Tibial artery (tissue), 4 donors: ENCODE results near the gene MOB3A.

Experiments
- DNase-seq, 2 donors: peaks; one replicate each; pipeline ENCODE4 v3.0.0-alpha.2; 2019
- H3K27ac ChIP-seq, 2 donors: fragments of 200-600 bp; sonication (generic) in 1 of 2; 1 replicate in 1 of 2; 2 replicates in 1 of 2; pipeline ENCODE4 v1.5.1; 2018 to 2019; ENCODE audit warnings: mild to moderate bottlenecking in 1 of 2
- H3K27me3 ChIP-seq, 2 donors: fragments of 200-600 bp; sonication (generic) in 1 of 2; one replicate each; pipeline versions ENCODE4 v1.5.1 to v1.6.0; 2016 to 2019
- H3K36me3 ChIP-seq, 3 donors: fragments of 200-600 bp; sonication (generic) in 2 of 3; one replicate each; pipeline ENCODE4 v1.5.1; 2016 to 2019; ENCODE audit warnings: mild to moderate bottlenecking in 2 of 3
- H3K4me1 ChIP-seq, 4 donors: fragments of 200-600 bp; sonication (generic) in 2 of 4; 1 replicate in 3 of 4; 2 replicates in 1 of 4; pipeline ENCODE4 v1.5.1; 2016 to 2019
- H3K4me3 ChIP-seq, 2 donors: fragments of 200-600 bp; sonication (generic) in 1 of 2; 1 replicate in 1 of 2; 2 replicates in 1 of 2; pipeline ENCODE4 v1.5.1; 2018 to 2019; ENCODE audit warnings: mild to moderate bottlenecking in 2 of 2
- H3K9me3 ChIP-seq, 3 donors: fragments of 200-600 bp; sonication (generic) in 1 of 3; one replicate each; pipeline ENCODE4 v1.5.1; 2016 to 2019
- intact Hi-C: fragments of 100-400 bp; cut with DNase I; formaldehyde crosslinking; loops from one replicate; pipeline ENCODE4 v1.15.0; 2023; ENCODE audit warnings: low total_unique reads
- TF ChIP-seq, protein P1 (sequence below), 2 experiments: fragments of 200-600 bp in 1 of 2; fragments of 450-650 bp in 1 of 2; IDR thresholded peaks; one replicate each; pipeline ENCODE4 v1.5.1; 2017 to 2019; ENCODE audit warnings: antibody characterized with exemption in 2 of 2, mild to moderate bottlenecking in 1 of 2, moderate library complexity in 1 of 2

MOB3A gene

GRCh38 chr19:2114218-2114617, 18.1 kb upstream of the MOB3A start:
- Histone ChIP-seq H3K4me3 (no peak overlapping the region), H3K4me1 (no peaks in the 10 kb centered on the region), H3K36me3 (peaks cover 99 to 100% (median 100%) of the 10 kb centered on the region in 3 donors), H3K27ac (no peak overlapping the region), H3K9me3 (no peaks in the 10 kb centered on the region), H3K27me3 (no peaks in the 10 kb centered on the region)
- TF ChIP-seq, protein P1, sequence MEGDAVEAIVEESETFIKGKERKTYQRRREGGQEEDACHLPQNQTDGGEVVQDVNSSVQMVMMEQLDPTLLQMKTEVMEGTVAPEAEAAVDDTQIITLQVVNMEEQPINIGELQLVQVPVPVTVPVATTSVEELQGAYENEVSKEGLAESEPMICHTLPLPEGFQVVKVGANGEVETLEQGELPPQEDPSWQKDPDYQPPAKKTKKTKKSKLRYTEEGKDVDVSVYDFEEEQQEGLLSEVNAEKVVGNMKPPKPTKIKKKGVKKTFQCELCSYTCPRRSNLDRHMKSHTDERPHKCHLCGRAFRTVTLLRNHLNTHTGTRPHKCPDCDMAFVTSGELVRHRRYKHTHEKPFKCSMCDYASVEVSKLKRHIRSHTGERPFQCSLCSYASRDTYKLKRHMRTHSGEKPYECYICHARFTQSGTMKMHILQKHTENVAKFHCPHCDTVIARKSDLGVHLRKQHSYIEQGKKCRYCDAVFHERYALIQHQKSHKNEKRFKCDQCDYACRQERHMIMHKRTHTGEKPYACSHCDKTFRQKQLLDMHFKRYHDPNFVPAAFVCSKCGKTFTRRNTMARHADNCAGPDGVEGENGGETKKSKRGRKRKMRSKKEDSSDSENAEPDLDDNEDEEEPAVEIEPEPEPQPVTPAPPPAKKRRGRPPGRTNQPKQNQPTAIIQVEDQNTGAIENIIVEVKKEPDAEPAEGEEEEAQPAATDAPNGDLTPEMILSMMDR (IDR thresholded peaks at IDR 0.05): no peak
- no peak for DNase-seq
- intact Hi-C loops: loop anchor here (5.0 kb wide), 1 partner anchor 33 kb away; no protein-coding TSS in a partner anchor

DNA sequence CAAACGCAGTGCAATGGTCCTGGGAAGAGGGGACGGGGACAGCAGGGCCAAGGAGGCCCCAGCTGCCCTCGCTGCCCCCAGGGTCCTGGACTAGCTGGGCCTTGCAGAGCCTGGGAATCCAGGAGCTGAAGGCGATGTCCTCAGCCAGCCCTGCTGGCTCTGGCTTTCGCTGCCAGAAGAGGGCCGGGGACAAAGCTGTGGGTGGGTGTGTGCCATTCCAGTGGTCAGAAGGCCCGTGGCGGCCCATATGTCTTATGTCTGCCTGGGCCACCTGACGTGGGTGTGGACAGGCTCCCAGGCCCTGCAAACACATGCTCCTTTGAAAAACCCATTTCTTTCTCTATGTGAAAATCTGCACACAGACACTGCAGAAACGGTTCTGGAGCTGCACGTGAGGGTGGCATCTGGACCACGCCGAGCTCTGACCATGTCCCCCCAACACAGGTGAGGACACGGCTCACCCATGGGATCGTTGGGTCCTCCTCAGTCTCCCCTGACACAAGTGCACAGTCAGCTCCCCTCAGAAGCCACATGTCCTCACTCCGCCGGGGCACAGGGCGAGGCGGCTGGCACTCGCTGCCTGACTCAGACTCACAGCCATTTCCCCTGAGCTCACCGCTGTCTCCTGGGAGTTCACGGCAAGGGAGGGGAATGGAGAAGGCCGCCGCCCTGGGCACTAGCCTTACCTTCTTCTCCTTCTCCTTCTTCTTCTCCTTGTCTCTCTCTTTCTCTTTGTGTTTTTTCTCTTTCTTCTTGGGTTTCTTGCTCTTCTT, 17.5 kb upstream of the MOB3A start:
- H3K9me3 ChIP-seq: no peaks in the 10 kb centered on the region
- no peak overlapping the region for H3K4me3 ChIP-seq
- intact Hi-C loops: loop anchor here (5.0 kb wide), 1 partner anchor 34 kb away; no protein-coding TSS in a partner anchor
- TF ChIP-seq, protein P1 (IDR thresholded peaks at IDR 0.05): no peak
- no peak overlapping the region for H3K27ac ChIP-seq
- peak in 1 of 2 donors; percentile 77 for DNase-seq
- no peaks in the 10 kb centered on the region for H3K27me3 ChIP-seq
- no peaks in the 10 kb centered on the region for H3K4me1 ChIP-seq
- peaks cover 99 to 100% (median 100%) of the 10 kb centered on the region in 3 donors for H3K36me3 ChIP-seq

DNA sequence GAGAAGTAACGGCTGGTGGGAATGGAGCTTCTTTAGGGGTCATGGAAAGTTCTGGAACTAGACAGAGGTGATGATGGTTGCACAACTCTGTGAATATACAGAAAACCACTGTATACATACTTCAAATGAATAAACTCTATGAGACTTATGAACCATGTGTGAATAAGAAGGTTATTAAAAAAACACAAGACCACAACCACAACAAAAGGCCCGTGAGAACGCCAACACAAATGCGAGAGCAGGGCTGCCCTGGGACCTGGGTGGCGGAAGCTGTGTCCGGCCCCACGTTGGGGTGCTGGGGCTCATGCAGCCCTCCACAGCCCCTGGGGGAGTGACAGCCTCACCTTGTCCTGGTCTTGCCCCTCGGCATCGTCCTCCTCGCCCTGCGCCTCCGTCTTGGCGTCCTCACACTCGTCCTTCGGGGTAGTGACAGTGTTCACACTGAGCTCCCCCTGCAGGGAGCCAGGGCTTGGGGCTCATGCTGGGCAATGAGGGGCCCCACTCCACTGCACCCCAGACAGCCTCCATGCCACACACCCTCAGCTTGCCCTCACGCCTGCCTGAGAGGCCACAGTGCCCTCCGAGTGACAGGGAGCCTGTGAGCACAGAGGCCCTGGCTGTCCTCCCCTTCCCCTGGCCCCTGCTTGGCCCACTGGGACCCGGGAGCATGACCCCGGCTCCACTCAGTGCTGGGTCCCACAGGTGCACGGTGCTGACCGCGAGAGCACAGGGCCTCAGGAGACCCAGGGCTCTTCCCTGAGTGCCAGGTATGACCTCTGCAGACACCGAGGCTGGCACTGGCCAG, 16.6 kb upstream of the MOB3A start:
- H3K4me1 ChIP-seq: no peaks in the 10 kb centered on the region
- H3K9me3 ChIP-seq: no peaks in the 10 kb centered on the region
- TF ChIP-seq, protein P1 (IDR thresholded peaks at IDR 0.05): no peak
- DNase-seq: no peak
- no peaks in the 10 kb centered on the region for H3K27me3 ChIP-seq
- peaks cover 97 to 100% (median 99%) of the 10 kb centered on the region in 3 donors for H3K36me3 ChIP-seq
- no peak overlapping the region for H3K4me3 ChIP-seq
- no peak overlapping the region for H3K27ac ChIP-seq
- intact Hi-C loops: loop anchor here (5.0 kb wide), 1 partner anchor 35 kb away; no protein-coding TSS in a partner anchor

GRCh38 chr19:2111886-2112285, 15.8 kb upstream of the MOB3A start:
- no peaks in the 10 kb centered on the region for H3K4me1 ChIP-seq
- no peak for DNase-seq
- H3K4me3 ChIP-seq: no peak overlapping the region
- no peaks in the 10 kb centered on the region for H3K9me3 ChIP-seq
- no peaks in the 10 kb centered on the region for H3K27me3 ChIP-seq
- intact Hi-C loops: loop anchor here (5.0 kb wide), 1 partner anchor 35 kb away; no protein-coding TSS in a partner anchor
- H3K27ac ChIP-seq: no peak overlapping the region
- TF ChIP-seq, protein P1 (IDR thresholded peaks at IDR 0.05): no peak
- peaks cover 91 to 100% (median 98%) of the 10 kb centered on the region in 3 donors for H3K36me3 ChIP-seq

DNA sequence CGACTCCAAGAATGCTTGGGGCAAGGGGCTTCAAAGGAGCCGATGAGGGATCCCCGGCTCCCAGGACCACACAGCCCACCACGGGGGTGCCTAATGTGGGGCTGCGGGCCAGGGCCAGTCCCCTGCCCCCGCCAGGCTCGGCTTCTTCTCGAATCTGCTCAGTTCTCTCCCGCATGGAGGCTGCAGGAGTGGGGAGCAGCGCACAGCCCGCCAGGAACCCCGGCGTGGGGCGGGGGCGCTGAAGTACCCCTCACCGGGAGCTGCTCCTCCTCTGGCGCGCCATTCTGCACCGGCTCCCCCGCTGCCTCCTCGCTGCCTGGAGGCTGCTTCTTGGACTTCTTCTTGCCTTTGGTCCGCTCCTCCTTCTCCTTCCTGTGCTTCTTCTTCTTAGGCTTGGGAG, 15.3 kb upstream of the MOB3A start:
- TF ChIP-seq, protein P1 (IDR thresholded peaks at IDR 0.05): no peak
- H3K4me3 ChIP-seq: no peak overlapping the region
- H3K27me3 ChIP-seq: no peaks in the 10 kb centered on the region
- no peaks in the 10 kb centered on the region for H3K9me3 ChIP-seq
- peaks cover 90 to 100% (median 98%) of the 10 kb centered on the region in 3 donors for H3K36me3 ChIP-seq
- no peak overlapping the region for H3K27ac ChIP-seq
- no peak for DNase-seq
- H3K4me1 ChIP-seq: no peaks in the 10 kb centered on the region
- intact Hi-C loops: loop anchor here (5.0 kb wide), 1 partner anchor 36 kb away; no protein-coding TSS in a partner anchor
